Neural cell (in vitro differentiated cells): ENCODE results near the gene PDCD1.

ENCODE experiments used
- EP300 ChIP-seq: fragments of 450-650 bp; conservative IDR thresholded peaks from 2 replicates; pipeline ENCODE4 v1.6.1; 2014; ENCODE audit warnings: antibody characterized with exemption, mild to moderate bottlenecking, moderate library complexity; ENCODE audit not compliant: poor library complexity, severe bottlenecking
- POLR2AphosphoS5 ChIP-seq: IDR thresholded peaks from 2 replicates; pipeline ENCODE4 v1.6.1; 2012
- TF ChIP-seq, protein P1 (sequence below): fragments of 450-650 bp; IDR thresholded peaks from 2 replicates; pipeline ENCODE4 v1.5.1; 2014; ENCODE audit warnings: antibody characterized with exemption, mild to moderate bottlenecking, moderate library complexity; ENCODE audit not compliant: poor library complexity, severe bottlenecking
- TF ChIP-seq, protein P2 (sequence below): IDR thresholded peaks from 2 replicates; pipeline ENCODE4 v1.6.1; 2012; ENCODE audit warnings: borderline replicate concordance

DNA sequence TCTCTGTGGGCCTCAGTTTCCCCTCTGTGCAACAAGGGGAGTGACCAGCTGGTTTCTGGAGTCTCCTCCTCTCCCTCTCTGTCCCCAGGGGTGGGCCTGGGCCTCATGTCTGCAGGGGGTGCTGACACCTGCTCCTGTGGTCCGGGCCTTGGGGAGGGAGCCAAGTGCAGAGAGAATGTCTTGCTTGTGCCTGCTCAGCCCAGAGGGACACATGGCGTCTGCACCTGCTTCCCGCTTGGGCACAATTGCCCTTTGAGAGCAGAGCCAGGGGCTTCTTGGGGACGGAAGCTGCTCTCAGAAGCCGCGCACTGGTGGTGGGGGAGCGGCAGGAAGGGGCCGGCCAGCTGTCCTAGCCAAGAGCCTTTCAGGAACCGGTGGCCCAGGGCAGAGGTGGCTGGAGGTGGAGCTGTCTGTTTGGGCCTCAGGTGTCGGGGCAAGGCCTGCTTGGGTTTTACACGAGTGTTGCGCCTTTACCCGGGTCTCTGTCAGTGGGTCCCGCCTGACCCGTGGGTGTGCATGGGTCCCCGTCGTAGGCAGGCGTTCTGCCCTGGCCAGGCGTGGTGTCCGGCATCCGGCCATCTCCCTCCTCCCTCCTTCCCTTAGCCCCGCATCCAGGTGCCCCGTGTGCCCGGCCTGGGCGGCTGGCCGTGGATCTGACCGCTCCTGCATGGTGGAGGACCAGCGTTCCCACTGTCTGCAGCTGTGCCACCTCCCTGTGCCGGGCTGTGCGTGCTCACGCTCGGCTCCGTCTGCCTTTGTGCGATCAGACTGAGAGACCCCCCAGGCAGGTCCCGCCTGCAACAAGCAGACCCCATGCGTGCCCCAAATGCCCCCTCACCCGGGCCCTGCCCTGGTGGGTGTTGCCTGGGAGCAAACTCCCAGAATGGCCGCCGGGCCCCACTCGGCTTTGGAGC, 45.7 kb downstream of the PDCD1 start:
- TF ChIP-seq, protein P1, sequence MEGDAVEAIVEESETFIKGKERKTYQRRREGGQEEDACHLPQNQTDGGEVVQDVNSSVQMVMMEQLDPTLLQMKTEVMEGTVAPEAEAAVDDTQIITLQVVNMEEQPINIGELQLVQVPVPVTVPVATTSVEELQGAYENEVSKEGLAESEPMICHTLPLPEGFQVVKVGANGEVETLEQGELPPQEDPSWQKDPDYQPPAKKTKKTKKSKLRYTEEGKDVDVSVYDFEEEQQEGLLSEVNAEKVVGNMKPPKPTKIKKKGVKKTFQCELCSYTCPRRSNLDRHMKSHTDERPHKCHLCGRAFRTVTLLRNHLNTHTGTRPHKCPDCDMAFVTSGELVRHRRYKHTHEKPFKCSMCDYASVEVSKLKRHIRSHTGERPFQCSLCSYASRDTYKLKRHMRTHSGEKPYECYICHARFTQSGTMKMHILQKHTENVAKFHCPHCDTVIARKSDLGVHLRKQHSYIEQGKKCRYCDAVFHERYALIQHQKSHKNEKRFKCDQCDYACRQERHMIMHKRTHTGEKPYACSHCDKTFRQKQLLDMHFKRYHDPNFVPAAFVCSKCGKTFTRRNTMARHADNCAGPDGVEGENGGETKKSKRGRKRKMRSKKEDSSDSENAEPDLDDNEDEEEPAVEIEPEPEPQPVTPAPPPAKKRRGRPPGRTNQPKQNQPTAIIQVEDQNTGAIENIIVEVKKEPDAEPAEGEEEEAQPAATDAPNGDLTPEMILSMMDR, result no peak
- no peak for TF ChIP-seq POLR2AphosphoS5
- TF ChIP-seq, protein P2, sequence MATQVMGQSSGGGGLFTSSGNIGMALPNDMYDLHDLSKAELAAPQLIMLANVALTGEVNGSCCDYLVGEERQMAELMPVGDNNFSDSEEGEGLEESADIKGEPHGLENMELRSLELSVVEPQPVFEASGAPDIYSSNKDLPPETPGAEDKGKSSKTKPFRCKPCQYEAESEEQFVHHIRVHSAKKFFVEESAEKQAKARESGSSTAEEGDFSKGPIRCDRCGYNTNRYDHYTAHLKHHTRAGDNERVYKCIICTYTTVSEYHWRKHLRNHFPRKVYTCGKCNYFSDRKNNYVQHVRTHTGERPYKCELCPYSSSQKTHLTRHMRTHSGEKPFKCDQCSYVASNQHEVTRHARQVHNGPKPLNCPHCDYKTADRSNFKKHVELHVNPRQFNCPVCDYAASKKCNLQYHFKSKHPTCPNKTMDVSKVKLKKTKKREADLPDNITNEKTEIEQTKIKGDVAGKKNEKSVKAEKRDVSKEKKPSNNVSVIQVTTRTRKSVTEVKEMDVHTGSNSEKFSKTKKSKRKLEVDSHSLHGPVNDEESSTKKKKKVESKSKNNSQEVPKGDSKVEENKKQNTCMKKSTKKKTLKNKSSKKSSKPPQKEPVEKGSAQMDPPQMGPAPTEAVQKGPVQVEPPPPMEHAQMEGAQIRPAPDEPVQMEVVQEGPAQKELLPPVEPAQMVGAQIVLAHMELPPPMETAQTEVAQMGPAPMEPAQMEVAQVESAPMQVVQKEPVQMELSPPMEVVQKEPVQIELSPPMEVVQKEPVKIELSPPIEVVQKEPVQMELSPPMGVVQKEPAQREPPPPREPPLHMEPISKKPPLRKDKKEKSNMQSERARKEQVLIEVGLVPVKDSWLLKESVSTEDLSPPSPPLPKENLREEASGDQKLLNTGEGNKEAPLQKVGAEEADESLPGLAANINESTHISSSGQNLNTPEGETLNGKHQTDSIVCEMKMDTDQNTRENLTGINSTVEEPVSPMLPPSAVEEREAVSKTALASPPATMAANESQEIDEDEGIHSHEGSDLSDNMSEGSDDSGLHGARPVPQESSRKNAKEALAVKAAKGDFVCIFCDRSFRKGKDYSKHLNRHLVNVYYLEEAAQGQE, result no peak
- TF ChIP-seq EP300, result no peak
